GM18868 (cell line): ENCODE measurements around the gene ZPBP2.
"Not testable (repeated sequence)": the region's sequence is repeated elsewhere in the genome, so short reads cannot be mapped to it uniquely, and the experiment has no call there.

Experiments used
- ATAC-seq: cut with Tn5 transposase; IDR thresholded peaks from one replicate; pipeline ENCODE4 v1.9.1; 2021; ENCODE audit warnings: mild to moderate bottlenecking, moderate library complexity; ENCODE audit not compliant: unreplicated experiment

Gene ZPBP2

GRCh38 chr17:39854909-39855308 is 13.1 kb upstream of the ZPBP2 start:
- ATAC-seq = no peak

GRCh38 chr17:39855911-39856649 is 11.9 kb upstream of the ZPBP2 start:
- not testable (repeated sequence) for ATAC-seq

GRCh38 chr17:39861235-39861634 is 6.8 kb upstream of the ZPBP2 start:
- ATAC-seq = no peak

DNA sequence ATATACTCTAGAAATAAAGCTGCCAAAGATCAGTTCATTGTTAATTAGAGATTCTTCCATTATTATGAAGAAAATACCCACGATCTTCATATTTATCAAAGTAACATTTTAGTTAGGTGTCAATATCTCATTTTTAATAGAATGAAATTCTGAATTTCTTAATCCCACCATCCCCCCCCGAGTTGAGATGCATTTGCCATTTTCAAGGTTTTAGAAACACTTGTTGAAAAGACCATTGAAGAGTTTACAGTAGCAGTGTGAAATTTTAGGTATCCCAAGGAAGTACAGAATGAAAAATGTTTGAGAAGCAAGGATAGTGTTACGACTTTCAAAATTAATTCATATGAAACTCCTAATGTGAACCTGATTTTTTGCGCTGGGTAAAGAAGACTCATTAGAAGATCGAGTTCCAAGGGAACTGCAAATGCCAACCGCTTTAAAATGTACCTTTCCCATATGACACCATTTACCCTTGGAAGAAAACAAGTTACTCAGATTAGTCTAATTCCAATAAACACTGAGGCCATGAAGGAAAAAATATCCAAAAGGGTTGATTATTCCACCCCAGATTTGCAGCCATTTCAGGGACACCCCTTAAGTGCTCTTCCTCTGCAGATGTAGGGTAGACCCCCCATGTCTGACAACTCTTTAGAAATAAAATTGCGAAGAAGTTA is 4.6 kb upstream of the ZPBP2 start:
- no peak for ATAC-seq

- ATAC-seq = no peak
Measured at GRCh38 chr17:39863918-39864746, 3.9 kb upstream of the ZPBP2 start, which contains the start of gene IKZF3. Gene IKZF3, minus strand, starts transcription at chr17:39864312. Its CDS starts 186 bp downstream, at chr17:39864126.

- no peak for ATAC-seq
Measured at GRCh38 chr17:39866013-39866730, 1.8 kb upstream of the ZPBP2 start.

DNA sequence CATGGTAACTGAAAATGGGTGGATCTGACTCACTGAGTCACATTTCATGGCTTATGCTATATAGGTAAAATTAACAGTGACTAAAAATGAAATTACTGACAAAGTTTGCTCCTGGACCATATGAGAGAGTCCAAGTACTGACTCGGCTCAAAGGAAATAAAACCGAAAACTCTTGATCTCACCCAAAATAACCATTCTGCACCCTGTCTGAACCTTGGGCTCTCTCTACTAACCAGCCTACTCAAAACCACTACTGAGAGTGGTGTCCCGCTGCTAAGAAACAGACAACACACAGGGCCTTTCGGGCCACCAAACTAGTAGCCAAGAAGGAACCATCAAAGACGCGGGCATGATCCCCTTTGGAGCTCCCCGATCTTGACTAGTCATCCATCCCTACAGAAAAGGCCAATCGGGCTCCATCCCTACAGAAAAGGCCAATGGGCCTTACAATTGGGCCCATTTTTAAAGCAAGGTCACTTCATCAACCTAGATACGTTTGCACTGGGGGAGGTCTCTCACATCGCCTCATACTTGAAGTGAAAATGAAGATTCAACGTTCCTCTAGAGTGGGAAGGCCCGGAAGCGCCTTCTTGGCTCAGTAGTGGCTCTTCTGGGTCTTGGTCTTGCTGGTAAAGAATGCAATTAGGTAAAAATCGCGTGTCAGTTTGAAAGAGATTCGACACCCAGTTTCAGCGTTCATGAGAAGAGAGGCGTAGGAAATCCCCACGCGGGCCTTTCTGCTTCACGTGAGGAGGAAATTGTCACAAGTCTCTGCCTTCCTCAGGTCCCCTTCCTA is 720 bp upstream of the ZPBP2 start:
- peak; percentile 62 for ATAC-seq

- ATAC-seq = no peak
Measured at GRCh38 chr17:39868554-39868942, 546 bp downstream of the ZPBP2 start.

DNA sequence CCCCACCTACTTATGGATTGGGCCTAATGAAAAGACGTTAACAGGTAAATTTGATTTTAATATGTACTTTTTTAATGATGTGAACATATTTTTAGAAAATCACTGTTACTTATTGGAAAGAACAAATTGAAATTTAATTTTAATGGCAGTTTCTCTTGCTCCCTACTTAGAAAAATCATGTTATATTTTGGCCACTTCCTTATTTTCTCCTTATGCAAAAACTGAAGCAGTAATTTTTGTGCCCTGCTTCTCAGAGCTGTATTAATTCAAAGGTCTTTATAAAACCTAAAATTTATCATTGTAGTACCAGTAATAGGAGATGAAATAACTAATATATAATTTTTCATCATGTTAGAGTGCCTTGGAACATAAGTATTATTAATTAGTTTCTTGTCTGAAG is 2.8 kb downstream of the ZPBP2 start:
- ATAC-seq = no peak

DNA sequence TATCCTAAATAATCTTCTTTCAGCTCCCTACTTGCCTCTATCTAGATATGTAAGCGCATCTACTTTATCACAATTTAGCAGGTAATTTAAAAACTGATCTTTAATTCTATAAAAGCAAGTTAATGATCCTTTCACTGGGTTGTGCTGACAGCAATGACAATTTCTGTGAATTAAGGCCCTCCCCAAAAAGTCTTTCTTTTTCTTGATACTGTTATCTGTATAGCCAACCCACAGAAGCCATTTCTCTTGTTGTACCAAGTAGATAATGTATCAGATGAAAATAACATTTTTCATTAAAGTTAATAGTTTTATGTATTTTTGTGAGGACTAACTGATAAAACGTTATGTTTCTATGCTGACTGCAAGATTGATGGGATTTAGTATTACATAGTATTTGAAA is 3.8 kb downstream of the ZPBP2 start:
- no peak for ATAC-seq

DNA sequence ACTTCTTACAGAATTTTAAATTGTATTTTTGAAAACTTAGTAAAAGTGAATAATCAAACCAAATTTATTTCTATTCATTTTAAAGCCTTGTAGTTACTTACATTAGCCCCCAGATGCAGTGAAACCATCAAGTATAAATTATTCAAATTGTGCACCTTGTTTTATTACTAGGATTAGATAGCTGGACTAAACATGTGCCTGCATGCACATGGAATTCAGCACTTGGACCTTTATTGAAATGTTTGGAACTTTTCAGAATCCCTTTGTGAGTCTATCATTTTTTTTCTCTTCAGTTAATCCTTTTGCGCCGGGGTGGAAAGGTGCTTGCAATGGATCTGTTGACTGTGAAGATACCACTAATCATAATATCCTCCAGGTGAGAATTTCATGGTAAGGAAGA is 4.7 kb downstream of the ZPBP2 start:
- no peak for ATAC-seq

GRCh38 chr17:39886102-39886501 is 18.1 kb downstream of the ZPBP2 start:
- ATAC-seq = not testable (repeated sequence)

DNA sequence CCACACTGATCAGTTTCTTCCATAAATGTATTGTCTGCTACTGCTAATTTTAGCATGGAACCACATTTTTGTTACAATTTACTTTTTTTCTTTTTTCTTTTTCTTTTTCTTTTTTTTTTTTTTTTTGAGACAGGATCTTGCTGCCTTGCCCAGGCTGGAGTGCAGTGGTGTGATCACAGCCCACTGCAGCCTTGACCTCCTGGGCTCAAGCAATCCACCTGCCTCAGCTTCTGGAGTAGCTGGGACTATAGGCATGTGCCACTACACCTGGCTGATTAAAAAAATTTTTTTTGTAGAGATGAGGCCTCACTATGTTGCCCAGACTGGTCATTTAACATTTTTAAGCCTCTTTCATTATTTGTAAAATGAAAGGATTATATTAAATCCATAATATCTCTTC is 19.1 kb downstream of the ZPBP2 start:
- ATAC-seq = no peak

- no peak for ATAC-seq
Measured at GRCh38 chr17:39889200-39889599, 21.2 kb downstream of the ZPBP2 start.

- no peak for ATAC-seq
Measured at GRCh38 chr17:39894681-39895376, 26.8 kb downstream of the ZPBP2 start.

DNA sequence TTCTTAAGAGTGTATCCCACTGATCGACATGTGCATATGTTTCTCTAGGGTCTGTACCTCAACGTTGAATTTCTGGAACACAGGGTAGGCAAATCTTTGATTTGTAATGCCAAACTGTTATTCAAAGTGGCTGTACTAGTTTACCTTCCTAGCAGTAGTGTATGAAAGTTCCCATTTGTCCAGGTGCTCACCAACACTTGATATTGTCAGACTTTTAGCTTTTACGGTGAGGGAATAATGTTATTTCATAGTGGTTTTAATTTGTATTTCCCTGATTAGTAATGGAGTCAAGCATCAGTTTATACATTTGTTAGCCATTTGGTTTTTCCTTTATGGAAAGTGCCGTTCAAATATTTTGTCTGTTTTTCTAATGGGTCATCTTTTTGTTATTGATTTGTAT is 30.1 kb downstream of the ZPBP2 start:
- ATAC-seq = no peak

GRCh38 chr17:39899215-39899614 is 31.2 kb downstream of the ZPBP2 start:
- no peak for ATAC-seq

- ATAC-seq = not testable (repeated sequence)
Measured at GRCh38 chr17:39902027-39902426, 34.0 kb downstream of the ZPBP2 start.

DNA sequence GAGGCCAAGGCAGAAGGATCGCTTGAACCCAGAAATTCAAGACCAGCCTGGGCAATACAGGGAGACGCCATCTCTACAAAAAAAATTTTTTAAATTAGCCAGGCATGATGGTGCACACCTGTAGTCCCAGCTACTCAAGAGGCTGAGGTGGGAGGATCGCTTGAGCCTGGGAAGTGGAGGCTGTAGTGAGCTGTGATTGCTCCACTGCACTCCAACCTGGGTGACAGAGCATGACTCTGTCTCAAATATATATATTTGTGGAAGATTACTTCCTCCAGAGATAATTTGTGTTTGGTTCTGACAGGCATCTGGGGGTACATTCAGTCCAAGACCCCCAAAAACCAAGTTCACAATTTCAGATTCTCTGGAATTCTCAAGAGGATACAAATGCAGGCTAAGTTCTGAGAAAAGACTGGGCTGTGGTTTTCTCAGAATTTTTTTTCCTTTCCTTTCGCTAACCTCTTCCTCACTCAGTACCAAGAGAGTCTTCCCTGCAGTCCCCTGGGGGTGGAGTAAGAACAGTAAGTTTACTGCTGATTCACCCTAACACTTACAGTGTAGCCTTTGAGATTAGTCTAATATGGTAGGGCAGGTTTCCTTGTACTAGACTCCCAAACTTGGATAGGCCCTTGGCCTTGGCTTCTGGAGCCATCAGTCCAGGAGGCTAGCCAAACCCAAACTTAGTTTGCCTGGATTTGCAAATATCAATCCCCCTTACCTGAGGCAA is 35.3 kb downstream of the ZPBP2 start:
- ATAC-seq = no peak
